GM12878 (cell line): ENCODE measurements around the gene HK1. TPM values are rescaled to one million over a fixed set of nuclear protein-coding genes. Genes with fewer than 3 reads are reported as not detected.

Experiments
- ATAC-seq: fragments of 200-7000 bp; cut with Tn5 transposase; 3 replicates; pipeline ENCODE4 v1.9.1; 2020; ENCODE audit warnings: mild to moderate bottlenecking, moderate library complexity
- BruUV-seq: library from RNA; stranded (reverse); fragments of 400-500 nt; replicated peaks from 2 replicates; lab custom pipeline; 2021; lab: Mats Ljungman, UMichigan
- CTCF ChIA-PET: fragments of 300-600 bp; sonication (Branson Sonifier 250); formaldehyde crosslinking; extraction: SDS; loops from one replicate; lab custom pipeline; 2021; ENCODE audit warnings: inconsistent platforms; lab: Yijun Ruan, JAX
- POLR2A ChIA-PET: fragments of 350-600 bp; formaldehyde crosslinking; extraction: SDS; loops from one replicate; lab custom pipeline; 2021; ENCODE audit warnings: inconsistent platforms; lab: Charles Lee
- RAD21 ChIA-PET: fragments of 300-600 bp; sonication (Branson Sonifier 250); formaldehyde crosslinking; loops from one replicate; lab custom pipeline; 2023; ENCODE audit warnings: antibody characterized with exemption; ENCODE audit not compliant: unreplicated experiment; lab: Charles Lee
- SMC1A ChIA-PET: fragments of 300-600 bp; sonication (Branson Sonifier 250); formaldehyde crosslinking; loops from one replicate; lab custom pipeline; 2023; ENCODE audit not compliant: unreplicated experiment, uncharacterized antibody; lab: Charles Lee
- DNase-seq: peaks from one replicate; pipeline ENCODE4 v3.0.0-alpha.2; 2011; ENCODE audit warnings: low read depth, low spot score
- FAIRE-seq: peaks from 3 replicates; lab custom pipeline; 2011; peaks lifted over from hg19 to GRCh38; lab: Jason Lieb, UNC
- H2AFZ ChIP-seq: 2 replicates; pipeline ENCODE4 v1.6.0; 2011; ENCODE audit warnings: low read depth, low read length, control low read depth; ENCODE audit not compliant: control insufficient read depth
- H3K27ac ChIP-seq: 2 replicates; pipeline ENCODE4 v1.5.1; 2011; ENCODE audit warnings: control low read depth; ENCODE audit not compliant: control insufficient read depth, insufficient read depth
- H3K27me3 ChIP-seq, 2 experiments: replicated peaks in 1 of 2; 2 replicates each; pipeline versions ENCODE4 v1.6.0 to v1.6.1; 2011; ENCODE audit warnings: low read length in 1 of 2; ENCODE audit not compliant: control insufficient read depth in 2 of 2, insufficient read depth in 2 of 2
- H3K36me3 ChIP-seq, 2 experiments: 2 replicates each; pipeline ENCODE4 v1.5.1; 2011; ENCODE audit warnings: low read length in 1 of 2; ENCODE audit not compliant: control insufficient read depth in 2 of 2, insufficient read depth in 2 of 2
- H3K4me1 ChIP-seq: 2 replicates; pipeline ENCODE4 v1.6.1; 2011; ENCODE audit warnings: mild to moderate bottlenecking, low read length, moderate library complexity, mixed read lengths; ENCODE audit not compliant: control insufficient read depth, insufficient read depth
- H3K4me2 ChIP-seq: 2 replicates; pipeline ENCODE4 v1.6.0; 2011; ENCODE audit warnings: control low read depth; ENCODE audit not compliant: control insufficient read depth, insufficient read depth
- H3K4me3 ChIP-seq: fragments of 200-600 bp; sonication (generic); 2 replicates; pipeline ENCODE4 v1.5.1; 2016
- H3K79me2 ChIP-seq: 2 replicates; pipeline ENCODE4 v1.6.0; 2011; ENCODE audit warnings: low read length; ENCODE audit not compliant: control insufficient read depth, insufficient read depth
- H3K9ac ChIP-seq: 2 replicates; pipeline ENCODE4 v1.8.0; 2011; ENCODE audit warnings: low read length, control low read depth, mixed read lengths; ENCODE audit not compliant: control insufficient read depth, insufficient read depth
- H3K9me3 ChIP-seq: replicated peaks from 3 replicates; pipeline ENCODE4 v1.5.1; 2011; ENCODE audit warnings: mild to moderate bottlenecking, low read length; ENCODE audit not compliant: control insufficient read depth, insufficient read depth
- H4K20me1 ChIP-seq: 2 replicates; pipeline ENCODE4 v1.6.0; 2011; ENCODE audit not compliant: control insufficient read depth, insufficient read depth
- CBFB ChIP-seq: IDR thresholded peaks from 2 replicates; pipeline ENCODE4 v1.6.1; 2016; ENCODE audit warnings: antibody characterized with exemption, low read depth
- EGR1 ChIP-seq, 2 experiments: IDR thresholded peaks; 1 replicate in 1 of 2; 2 replicates in 1 of 2; pipeline ENCODE4 v1.6.1; 2011 to 2012; ENCODE audit warnings: low read depth in 2 of 2, low read length in 2 of 2, borderline replicate concordance in 1 of 2, mild to moderate bottlenecking in 1 of 2, moderate library complexity in 1 of 2
- ETV6 ChIP-seq, 2 experiments: fragments of 450-650 bp in 1 of 2; IDR thresholded peaks in 1 of 2; conservative IDR thresholded peaks in 1 of 2; 2 replicates each; pipeline ENCODE4 v1.6.1; 2014; ENCODE audit warnings: antibody characterized with exemption in 1 of 2, borderline replicate concordance in 1 of 2, low read depth in 1 of 2, mild to moderate bottlenecking in 1 of 2, moderate library complexity in 1 of 2
- KLF5 ChIP-seq: fragments of 450-650 bp; IDR thresholded peaks from 2 replicates; pipeline ENCODE4 v1.6.1; 2014; ENCODE audit warnings: mild to moderate bottlenecking; ENCODE audit not compliant: partially characterized antibody
- NR2C1 ChIP-seq: fragments of 450-650 bp; IDR thresholded peaks from 2 replicates; pipeline ENCODE4 v1.6.1; 2017; ENCODE audit warnings: antibody characterized with exemption, mild to moderate bottlenecking, moderate library complexity
- RAD21 ChIP-seq: IDR thresholded peaks from 2 replicates; pipeline ENCODE4 v1.6.1; 2011; ENCODE audit warnings: mild to moderate bottlenecking, low read depth, low read length, moderate library complexity; ENCODE audit not compliant: insufficient read depth
- SMC3 ChIP-seq: IDR thresholded peaks from 2 replicates; pipeline ENCODE4 v1.6.1; 2011; ENCODE audit warnings: low read length, improper control_type of control experiment, borderline replicate concordance
- SRF ChIP-seq, 2 experiments: IDR thresholded peaks; 2 replicates each; pipeline ENCODE4 v1.6.1; 2011; ENCODE audit warnings: low read depth in 2 of 2, low read length in 2 of 2, mild to moderate bottlenecking in 1 of 2, moderate library complexity in 1 of 2
- STAT3 ChIP-seq: IDR thresholded peaks from 2 replicates; pipeline ENCODE4 v1.6.1; 2011; ENCODE audit warnings: low read depth, low read length, improper control_type of control experiment
- SUPT20H ChIP-seq: IDR thresholded peaks from 2 replicates; pipeline ENCODE4 v1.6.1; 2011; ENCODE audit warnings: low read depth, mild to moderate bottlenecking, low read length, moderate library complexity, borderline replicate concordance; ENCODE audit not compliant: control insufficient read depth
- TAF1 ChIP-seq: IDR thresholded peaks from 2 replicates; pipeline ENCODE4 v1.6.1; 2011; ENCODE audit warnings: mild to moderate bottlenecking, low read depth, low read length, borderline replicate concordance
- TBL1XR1 ChIP-seq: IDR thresholded peaks from 2 replicates; pipeline ENCODE4 v1.6.1; 2012; ENCODE audit warnings: low read depth, low read length, improper control_type of control experiment
- WGBS: methylation state at CpG from one replicate; pipeline ENCODE4 v1.1.6; 2016; ENCODE audit warnings: low lambda C conversion rate; ENCODE audit not compliant: insufficient replicate concordance, insufficient coverage; ENCODE audit errors: missing lambda C conversion rate; 5-methylcytosine and 5-hydroxymethylcytosine counted together
- in situ Hi-C: fragments of 300-500 bp; cut with MboI; formaldehyde crosslinking; loops from 9 replicates; pipeline ENCODE4 v1.14.3; 2018; ENCODE audit warnings: mixed read lengths
- intact Hi-C: fragments of 100-400 bp; cut with micrococcal nuclease; formaldehyde crosslinking; loops from one replicate; pipeline ENCODE4 v1.14.2; 2022; ENCODE audit not compliant: unreplicated experiment
- polyA plus RNA-seq, 11 experiments: library from polyadenylated mRNA; depleted of rRNA in 4 of 11; unstranded in 6 of 11; stranded (reverse) in 5 of 11; fragments of >200 nt; fragmentation: Nextera tagmentation in 4 of 11; fragmentation: Illumina TruSeq in 1 of 11; extraction: Ambion mirVana in 4 of 11; extraction: Trizol in 1 of 11; gene quantifications; 1 replicate in 1 of 11; 2 replicates in 10 of 11; pipeline versions ENCODE4 v1.2.1 to v1.2.3, GENCODE V29; 2011 to 2016; ENCODE audit warnings: inconsistent platforms in 2 of 11, missing spikeins in 2 of 11, low read depth in 1 of 11
- total RNA-seq, 4 experiments: library from RNA; depleted of rRNA in 3 of 4; stranded (reverse); fragments of >200 nt in 3 of 4; fragmentation: Illumina TruSeq in 1 of 4; extraction: Trizol in 1 of 4; gene quantifications; 2 replicates each; pipeline versions ENCODE4 v1.2.1 to v1.2.3, GENCODE V29; 2013 to 2021
- TF ChIP-seq, protein P1 (sequence below): IDR thresholded peaks from 2 replicates; pipeline ENCODE4 v1.6.1; 2012; ENCODE audit warnings: low read length, inconsistent platforms
- TF ChIP-seq, protein P2 (sequence below): fragments of 450-650 bp; formaldehyde crosslinking; IDR thresholded peaks from 2 replicates; pipeline ENCODE4 v1.5.0; 2022; ENCODE audit warnings: mild to moderate bottlenecking, missing genetic modification characterization

Gene HK1
- total and polyA plus RNA-seq, 10 of the 15 experiments (the other 5 are each of a cell fraction or from before 2014, with no cell fraction given): 3.4 to 77.3 (median 46.6) TPM

DNA sequence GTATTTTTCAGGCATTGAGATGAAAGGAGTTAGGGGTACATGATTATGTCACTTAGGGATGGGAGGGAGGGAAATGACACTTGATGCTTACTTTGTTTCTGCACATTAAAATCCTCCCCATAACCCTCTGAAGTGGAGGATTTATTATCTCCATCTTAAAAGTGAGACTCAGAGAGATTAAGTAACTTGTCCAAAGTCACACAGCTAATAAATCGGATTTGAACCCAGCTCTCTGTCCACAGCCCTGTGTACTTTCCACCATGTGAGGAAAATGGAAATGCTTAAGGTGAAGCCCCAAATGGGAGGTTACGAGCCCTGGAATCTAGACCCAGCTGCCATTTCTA lies 58.6 kb downstream of the HK1 start:
- SMC1A ChIA-PET: no interaction called here
- TF ChIP-seq STAT3: no peak
- no peak for TF ChIP-seq SRF (IDR thresholded peaks at IDR 0.05; ENCODE audit: low read depth in 2 of 2, low read length in 2 of 2)
- TF ChIP-seq KLF5: no peak
- TF ChIP-seq TBL1XR1: no peak
- TF ChIP-seq ETV6 (conservative IDR thresholded peaks at IDR 0.05 in 1 of 2, IDR thresholded peaks at IDR 0.05 in 1 of 2; ENCODE audit: borderline replicate concordance in 1 of 2, low read depth in 1 of 2): no peak
- TF ChIP-seq CBFB: no peak
- no peak for TF ChIP-seq EGR1 (IDR thresholded peaks at IDR 0.05; ENCODE audit: borderline replicate concordance in 1 of 2, low read depth in 2 of 2, low read length in 2 of 2)
- TF ChIP-seq SUPT20H: no peak
- TF ChIP-seq RAD21: no peak
- TF ChIP-seq TAF1: no peak
- TF ChIP-seq, protein P1, sequence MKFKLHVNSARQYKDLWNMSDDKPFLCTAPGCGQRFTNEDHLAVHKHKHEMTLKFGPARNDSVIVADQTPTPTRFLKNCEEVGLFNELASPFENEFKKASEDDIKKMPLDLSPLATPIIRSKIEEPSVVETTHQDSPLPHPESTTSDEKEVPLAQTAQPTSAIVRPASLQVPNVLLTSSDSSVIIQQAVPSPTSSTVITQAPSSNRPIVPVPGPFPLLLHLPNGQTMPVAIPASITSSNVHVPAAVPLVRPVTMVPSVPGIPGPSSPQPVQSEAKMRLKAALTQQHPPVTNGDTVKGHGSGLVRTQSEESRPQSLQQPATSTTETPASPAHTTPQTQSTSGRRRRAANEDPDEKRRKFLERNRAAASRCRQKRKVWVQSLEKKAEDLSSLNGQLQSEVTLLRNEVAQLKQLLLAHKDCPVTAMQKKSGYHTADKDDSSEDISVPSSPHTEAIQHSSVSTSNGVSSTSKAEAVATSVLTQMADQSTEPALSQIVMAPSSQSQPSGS: no peak
- no peak for TF ChIP-seq SMC3
- TF ChIP-seq NR2C1: no peak
- TF ChIP-seq, protein P2, sequence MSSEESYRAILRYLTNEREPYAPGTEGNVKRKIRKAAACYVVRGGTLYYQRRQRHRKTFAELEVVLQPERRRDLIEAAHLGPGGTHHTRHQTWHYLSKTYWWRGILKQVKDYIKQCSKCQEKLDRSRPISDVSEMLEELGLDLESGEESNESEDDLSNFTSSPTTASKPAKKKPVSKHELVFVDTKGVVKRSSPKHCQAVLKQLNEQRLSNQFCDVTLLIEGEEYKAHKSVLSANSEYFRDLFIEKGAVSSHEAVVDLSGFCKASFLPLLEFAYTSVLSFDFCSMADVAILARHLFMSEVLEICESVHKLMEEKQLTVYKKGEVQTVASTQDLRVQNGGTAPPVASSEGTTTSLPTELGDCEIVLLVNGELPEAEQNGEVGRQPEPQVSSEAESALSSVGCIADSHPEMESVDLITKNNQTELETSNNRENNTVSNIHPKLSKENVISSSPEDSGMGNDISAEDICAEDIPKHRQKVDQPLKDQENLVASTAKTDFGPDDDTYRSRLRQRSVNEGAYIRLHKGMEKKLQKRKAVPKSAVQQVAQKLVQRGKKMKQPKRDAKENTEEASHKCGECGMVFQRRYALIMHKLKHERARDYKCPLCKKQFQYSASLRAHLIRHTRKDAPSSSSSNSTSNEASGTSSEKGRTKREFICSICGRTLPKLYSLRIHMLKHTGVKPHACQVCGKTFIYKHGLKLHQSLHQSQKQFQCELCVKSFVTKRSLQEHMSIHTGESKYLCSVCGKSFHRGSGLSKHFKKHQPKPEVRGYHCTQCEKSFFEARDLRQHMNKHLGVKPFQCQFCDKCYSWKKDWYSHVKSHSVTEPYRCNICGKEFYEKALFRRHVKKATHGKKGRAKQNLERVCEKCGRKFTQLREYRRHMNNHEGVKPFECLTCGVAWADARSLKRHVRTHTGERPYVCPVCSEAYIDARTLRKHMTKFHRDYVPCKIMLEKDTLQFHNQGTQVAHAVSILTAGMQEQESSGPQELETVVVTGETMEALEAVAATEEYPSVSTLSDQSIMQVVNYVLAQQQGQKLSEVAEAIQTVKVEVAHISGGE (CRISPR knock-in tag): no peak
- Histone ChIP-seq H3K4me1 (peaks cover 15% of the 10 kb centered on the region), H3K4me3 (no peak overlapping the region), H3K9me3 (no peaks in the 10 kb centered on the region), H3K9ac (no peak overlapping the region), H3K27ac (no peak overlapping the region), H3K27me3 (no peaks in the 10 kb centered on the region), H3K4me2 (no peak overlapping the region), H3K36me3 (peaks cover 0 to 5% of the 10 kb centered on the region in 2 experiments; a peak in 3 of 4 replicates), H2AFZ (no peak overlapping the region), H3K79me2 (peaks cover 61% of the 10 kb centered on the region), H4K20me1 (no peaks in the 10 kb centered on the region; the same call in 1 of the 2 replicates)
- no peak for ATAC-seq
- in situ Hi-C loops (no loop called here), intact Hi-C loops (no loop called here)
- RAD21 ChIA-PET: no interaction called here
- 64% methylated on average over 2 of the region's 2 CpGs for WGBS
- DNase-seq: no peak
- FAIRE-seq: no peak
- no TSS peak for BruUV-seq
- POLR2A ChIA-PET: interaction anchor here (0.9 kb wide), 1 partner anchor 13 kb away, joined by 4 read pairs; no protein-coding TSS in a partner anchor
- CTCF ChIA-PET: no interaction called here
